ENCODE results near the gene NDUFAF2.
A peak's percentile ranks its signal among the peaks of the same experiment; 100 is the strongest.
"Not testable (repeated sequence)": the region's sequence is repeated elsewhere in the genome, so short reads cannot be mapped to it uniquely, and the experiment has no call there.

Gene NDUFAF2

DNA sequence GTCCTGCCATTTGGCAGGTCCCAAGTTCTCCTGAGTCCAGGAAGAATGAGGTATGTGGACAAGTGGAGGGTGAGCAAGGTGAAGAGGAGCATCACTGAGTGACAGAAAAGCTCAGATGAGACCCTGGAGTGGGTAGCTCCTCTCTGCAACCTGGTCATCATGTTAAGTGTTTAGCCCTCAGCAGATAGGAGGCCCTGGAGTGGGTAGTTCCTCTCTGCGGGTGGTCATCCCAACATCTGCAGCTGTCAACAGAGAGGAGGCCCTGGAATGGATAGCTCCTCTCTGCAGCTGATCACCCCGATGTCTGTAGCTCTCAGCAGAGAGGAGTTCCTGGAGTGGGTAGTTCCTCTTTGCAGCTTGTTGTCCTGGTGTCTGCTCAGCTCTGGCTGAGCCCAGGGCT lies 48.4 kb downstream of the NDUFAF2 start:
- DNase-seq, result no peak

DNA sequence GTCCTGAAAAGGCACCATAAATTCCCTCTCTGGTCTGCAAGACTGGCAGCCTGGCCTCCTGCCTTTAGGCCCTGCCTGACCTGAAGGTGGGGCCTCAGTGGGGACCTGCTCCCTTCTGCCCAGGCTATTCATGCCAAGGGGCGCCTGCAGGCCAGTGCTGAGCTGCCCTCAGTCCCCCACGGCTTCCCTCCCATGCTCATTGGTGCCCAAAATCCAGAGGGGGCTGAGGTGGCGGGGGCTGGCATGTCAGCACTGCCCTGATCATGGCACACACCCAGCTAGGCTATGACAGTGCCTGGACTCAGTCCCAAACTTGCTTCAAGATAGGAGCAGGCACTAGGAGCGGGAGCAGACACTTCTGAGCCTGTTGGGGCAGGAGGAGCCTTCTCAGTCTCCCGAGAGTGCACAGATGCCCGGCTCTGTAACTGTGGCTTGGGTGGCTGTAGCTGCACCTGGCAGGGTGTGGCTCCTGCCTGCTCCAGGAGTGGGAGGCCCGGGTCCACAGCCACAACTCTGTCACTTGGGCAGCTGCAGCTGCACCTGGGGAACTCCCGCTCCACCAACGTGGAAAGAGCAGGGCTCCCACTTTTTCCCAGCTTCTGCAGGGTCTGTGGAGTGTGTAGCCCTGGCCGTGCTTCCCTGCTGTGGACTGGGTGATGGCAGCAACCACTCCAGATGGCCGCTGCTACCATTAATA lies 49.0 kb downstream of the NDUFAF2 start:
- DNase-seq, result no peak

DNA sequence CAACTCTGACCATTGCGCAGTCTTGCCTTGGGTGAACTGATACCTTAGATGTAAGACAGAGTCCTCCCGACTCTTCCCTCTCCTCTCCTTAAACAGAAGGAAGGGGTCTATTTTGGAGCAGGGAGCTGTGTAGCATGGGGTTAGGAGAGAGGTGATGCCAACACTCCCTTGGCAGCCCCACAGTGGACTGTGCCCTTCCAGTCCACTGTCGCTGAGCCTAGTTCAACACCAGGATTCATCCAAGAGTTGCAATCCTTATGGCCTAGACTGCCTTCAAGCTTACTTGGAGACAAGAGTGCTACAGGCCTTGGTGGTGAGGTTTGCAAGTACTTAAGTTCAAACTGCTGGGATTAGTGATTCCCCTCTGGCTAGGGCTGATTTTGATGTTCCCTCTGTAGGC lies 51.4 kb downstream of the NDUFAF2 start:
- no peak for DNase-seq

DNA sequence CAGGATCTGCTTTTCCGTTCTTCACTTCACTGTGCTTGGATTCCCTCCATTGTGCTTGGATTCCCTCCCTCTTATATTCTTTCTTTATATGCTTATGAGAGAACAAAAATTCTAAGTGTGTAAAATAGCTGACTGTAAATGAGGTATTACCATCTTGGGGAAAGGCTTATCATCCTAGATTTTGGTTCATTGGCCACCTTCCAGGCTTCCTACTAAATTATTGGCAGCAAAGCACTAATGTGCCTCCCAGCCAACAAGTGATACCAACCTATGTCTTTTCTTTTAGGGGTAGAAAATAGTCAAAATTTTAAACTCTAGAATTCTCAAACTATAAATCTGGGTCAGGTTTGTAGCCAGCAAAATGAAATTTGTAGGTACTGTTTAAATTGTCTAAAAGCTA lies 52.7 kb downstream of the NDUFAF2 start:
- DNase-seq, result no peak

DNA sequence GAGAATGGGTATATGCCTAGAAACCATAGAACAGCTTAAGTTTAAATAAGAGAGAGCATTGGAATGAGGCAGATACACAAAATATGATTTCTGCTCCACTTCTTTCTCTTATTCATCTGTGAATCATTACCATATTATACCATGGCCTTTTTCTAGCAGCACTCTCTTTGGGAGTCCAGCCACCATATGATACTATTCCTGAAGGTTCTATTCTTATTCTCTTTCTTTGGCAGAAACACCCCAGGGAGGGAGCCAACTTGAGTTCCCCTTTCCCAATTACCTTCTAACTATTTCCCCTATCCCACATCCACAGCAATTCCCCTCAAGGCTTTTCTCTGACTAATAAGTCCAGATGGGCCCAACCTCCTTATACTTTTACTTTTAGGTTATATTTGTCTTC lies 55.9 kb downstream of the NDUFAF2 start:
- no peak for DNase-seq

DNA sequence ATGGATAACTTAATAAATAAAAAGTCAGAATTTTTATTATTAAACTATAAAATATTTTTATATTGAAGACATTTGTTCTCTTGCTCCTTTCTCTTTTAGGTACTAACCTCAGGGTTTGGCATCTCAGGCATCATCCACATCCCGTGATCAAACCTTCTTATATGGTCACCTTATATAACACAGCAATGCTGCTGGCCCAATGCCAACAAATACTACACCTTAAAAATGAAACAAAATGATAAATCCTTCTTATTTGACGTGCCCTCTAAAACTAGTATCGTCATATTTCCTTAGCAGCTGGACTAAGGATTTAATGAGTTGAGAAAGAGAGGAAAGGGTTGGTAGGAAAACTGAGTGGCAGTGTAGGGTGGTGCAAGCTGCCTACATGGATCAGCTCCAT lies 56.6 kb downstream of the NDUFAF2 start:
- no peak for DNase-seq

DNA sequence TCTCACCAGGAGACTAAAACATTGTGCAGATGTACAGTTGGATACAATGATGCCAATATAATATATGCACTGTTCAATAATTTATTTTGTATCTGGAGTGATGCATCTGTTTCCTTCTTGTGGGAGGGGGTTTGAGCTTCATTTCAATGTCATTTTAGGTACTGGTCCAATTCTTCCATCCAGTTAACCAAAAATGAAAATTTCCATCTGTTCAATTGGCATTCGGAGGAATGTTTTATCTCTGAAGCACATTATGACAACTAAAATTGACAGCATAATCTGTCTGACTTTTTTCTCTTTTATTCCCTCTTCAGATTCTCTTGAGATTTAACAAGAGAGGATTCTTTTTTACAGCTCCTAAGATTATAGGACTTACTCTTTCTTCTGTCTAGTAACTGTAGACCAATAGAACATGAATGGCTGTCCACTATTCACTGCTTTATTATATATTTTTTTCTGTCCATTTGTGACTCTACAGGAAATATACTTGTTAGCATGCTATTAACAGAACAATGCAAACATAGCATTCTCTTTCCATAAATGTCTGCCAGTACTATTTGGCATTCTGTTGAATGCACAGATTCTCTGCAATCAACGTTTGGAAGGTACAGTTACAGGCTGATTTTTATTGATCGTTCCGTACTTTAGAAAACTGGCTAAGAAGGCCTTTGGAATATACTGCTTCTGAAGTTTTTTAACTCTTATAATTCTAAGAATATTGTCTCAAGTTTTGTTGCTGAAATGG lies 57.8 kb downstream of the NDUFAF2 start:
- no peak for DNase-seq

DNA sequence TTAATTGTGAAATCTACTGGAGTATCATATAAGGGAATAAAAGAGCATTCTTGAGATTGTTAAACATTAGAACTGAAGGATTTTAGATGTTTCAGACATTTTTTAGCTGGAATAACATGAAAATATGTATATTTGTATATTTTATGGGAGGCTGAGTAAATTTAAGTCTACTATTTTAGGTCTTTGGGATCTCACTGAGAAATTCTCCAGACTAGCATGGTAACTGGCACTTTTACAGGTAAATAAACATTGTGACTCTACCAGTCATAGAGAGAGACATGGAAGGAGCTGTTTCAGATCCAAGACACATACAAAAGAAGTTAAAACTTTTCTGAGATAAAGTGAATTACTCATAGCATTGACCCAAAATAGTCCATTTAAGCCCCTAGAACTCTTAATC lies 59.4 kb downstream of the NDUFAF2 start:
- DNase-seq, result no peak

DNA sequence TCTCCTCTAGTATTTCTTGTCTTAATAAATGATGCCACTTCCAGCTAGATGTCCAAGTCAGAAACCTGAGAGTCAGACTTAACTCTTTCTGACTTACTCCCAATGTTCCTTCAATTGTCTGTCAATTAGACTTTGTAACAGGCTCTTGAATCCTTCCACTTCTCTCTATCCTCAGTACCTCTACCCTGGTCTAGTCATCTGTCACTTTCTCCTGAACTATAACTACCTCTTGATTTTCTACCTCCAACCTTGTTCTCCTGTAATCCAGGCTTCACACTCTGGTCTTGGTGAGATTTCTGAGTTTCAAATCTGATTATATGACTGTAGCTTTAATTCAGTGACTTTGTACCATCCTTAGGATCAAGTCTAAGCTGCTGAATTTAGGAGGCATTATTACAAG lies 64.9 kb downstream of the NDUFAF2 start:
- no peak for DNase-seq

DNA sequence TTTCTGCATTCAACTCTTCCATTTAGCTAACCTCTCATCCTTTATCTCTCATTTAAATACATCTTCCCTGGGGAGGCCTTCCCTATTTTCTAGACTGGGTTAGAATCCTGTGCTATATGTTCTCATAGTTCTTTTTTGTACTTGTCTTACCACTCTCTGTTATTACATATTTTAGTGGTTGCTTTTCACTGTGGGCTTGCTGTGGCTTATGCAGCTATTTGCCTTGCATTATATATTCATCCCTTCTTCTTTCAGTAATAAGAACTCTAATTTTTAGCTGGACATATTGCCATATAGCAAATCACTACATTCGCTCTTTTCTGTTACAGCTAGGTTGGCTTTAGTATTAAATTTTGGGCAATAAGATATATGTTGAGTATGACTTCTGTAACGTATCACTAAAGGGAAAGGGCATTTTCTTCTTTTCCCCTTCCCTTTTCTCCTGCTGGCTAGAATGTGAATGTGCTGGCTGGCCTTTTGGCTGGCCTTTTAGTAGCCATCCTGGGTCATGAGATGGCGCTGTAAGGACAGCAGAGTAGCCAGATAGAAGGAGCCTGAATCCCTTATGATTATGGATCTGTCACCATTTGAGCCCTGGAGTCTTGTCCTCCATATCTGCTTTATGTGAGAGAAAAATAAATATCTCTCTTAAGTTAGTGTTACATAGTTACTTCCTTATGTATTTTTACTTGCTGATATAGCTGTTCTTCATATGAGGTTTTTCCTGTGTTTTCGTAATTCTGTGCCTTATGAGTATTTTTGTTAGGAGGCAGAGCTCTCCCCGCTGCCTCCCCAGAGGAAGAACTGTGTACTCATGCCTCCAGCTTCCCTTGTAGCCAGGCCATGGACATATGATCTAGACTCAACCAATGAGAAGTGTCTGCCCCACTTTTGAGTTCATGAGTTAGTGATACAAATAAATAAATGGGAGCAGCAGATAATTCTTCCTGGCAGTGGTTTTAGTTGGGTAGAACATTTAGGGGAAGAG lies 65.8 kb downstream of the NDUFAF2 start:
- peak; percentile 19 to 32 for DNase-seq

DNA sequence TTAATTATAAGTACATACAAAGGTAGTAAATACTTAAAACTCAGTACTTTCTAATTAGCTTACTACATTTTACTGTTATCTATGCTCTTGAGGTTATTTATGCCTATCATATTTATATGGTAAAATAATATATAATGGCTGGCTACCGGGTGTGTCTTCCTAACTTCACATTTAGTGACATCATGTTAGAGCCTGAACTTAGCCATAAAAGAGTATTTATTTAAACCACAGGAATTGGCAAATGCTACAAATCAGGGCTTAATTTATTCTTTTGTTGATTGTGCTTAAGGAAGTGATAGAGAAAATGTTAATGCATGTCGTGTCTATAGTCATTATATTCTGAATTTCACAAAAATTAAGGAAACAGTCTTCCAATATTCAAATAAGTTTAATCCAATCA lies 73.1 kb downstream of the NDUFAF2 start:
- no peak for DNase-seq

DNA sequence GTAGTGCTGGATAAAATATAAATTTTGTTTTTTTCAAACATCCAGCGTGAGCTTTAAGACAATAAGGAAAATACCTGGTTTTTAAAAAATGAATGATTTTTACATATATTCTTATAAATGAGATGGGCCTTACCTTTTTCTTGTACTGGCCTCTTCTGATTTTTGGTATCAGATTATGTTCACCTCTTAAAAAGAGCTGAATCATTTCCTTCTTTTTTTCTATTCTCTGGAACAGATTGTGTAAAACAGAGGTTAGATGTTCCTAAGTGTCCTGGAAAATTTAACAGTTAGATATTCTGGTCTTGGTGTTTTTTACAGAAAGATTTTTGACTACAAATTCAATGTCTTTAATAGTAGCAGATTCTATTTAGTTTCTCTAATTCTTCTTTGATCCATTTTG lies 74.6 kb downstream of the NDUFAF2 start:
- no peak for DNase-seq

DNA sequence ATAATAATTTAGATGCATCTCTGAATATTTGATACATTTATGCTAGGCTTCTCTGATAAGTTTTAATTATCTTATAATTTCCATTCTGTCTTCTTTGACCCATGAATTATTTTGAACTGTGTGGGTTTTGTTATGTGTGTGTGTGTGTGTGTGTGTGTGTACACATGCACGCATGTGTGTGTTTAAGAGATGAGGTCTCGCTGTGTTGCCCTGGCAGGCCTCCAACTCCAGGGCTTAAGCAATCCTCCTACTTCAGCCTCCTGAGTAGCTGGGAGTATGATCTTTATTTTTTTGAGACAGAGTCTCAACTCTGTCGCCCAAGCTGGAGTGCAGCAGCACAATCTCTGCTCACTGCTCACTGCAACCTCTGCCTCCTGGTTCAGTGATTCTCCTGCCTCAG lies 75.4 kb downstream of the NDUFAF2 start:
- peak; percentile 12 to 36 for DNase-seq

DNA sequence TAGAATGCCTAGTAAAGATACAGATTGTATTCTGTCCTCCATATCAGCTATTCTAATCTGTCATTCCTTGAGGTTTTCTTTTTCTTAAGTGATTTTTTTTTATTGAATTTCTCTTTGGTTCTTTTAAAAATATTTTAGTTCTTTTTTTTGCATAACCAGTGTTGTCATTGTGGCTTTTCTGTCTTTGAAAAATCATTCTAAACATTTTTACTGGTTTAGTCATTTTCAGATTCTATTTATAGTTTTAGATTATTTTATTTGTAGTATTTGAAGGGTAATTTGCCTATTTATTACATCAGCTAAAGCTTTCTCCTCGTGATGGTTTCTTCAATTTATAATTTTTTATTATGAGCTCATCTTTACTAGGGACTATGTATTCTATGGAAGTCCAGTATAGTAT lies 78.1 kb downstream of the NDUFAF2 start:
- no peak for DNase-seq

DNA sequence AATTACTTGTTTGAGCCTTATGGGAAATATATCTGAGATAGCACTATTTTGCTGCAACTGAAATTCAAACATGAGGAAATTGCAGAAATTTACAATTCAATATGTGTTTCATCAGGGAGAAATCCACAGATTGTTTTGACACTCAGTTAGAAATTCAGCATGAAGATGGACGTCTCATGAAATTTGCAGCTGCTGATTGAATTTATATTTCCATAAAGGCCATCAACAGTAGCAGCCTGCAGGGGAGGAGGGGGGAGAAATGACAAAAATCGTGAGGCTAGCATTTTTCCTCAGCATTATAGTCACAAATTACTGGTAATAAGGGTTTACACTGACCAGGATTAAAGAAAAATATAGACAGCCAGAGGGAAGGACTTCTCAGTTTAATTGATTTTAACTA lies 81.0 kb downstream of the NDUFAF2 start:
- no peak for DNase-seq

DNA sequence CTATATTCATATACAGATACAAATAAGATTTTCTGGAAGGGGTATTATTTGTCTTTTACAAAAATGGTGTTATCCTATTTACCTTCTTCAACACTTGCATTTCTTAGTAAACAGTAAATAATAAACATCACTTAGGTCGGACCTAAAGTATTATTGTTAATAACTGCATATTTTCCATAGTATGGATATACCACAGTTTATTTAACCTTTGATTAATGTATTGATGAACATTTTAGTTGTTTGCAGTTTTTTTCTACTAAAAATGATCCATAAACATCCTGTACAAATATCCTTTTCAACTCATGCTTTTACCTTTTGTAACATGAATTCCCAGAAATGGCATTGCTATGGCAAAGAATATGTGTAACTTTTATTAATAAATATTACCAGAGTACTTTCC lies 83.4 kb downstream of the NDUFAF2 start:
- DNase-seq, result no peak

DNA sequence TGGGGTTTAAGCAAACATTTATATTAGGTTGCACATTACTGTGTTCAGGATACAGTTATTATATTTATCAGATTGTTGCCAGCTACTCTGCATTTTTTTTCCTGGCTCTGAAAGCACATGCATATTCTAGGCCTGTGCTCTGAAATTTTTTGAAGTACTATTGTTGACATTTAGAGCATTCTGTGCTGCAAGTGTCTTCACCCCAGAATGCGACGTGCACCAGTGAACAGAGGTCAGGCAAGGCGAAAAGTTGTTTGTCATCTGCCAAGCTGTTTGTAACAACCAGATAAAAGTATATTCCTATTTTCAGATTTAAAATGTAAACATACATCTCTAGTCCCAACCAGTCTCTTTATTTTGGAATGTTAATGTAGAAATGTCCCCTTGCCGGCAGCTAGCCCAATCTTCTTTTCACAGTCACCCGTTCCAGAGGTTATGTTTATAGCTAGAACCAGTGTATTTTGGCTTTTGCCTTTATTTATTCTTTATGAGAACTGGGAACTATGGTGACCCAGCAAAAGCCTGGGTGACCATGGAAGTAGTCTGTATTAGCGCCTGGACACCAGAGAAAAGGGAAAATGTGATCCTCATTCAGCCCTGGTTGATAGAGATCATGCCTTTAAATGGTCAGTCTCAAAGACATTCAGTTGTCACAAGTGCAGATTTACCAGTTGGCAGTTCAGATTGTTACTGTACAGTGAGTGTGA lies 84.6 kb downstream of the NDUFAF2 start:
- no peak for DNase-seq

DNA sequence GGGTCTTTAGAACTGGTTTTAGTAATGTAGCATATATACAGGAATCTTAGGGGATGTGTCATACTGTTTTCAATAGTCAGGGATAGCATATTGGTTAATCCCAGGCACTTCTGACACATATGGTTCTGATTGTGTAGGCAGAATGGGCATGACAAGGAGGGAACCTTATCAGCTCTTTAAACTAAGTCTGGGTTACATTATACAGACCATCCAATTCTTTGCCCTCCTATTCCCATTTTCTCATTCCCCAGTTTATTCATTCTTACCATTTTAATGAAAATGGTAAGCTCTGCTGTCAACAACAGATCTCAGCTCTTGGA lies 85.1 kb downstream of the NDUFAF2 start:
- DNase-seq, result no peak

DNA sequence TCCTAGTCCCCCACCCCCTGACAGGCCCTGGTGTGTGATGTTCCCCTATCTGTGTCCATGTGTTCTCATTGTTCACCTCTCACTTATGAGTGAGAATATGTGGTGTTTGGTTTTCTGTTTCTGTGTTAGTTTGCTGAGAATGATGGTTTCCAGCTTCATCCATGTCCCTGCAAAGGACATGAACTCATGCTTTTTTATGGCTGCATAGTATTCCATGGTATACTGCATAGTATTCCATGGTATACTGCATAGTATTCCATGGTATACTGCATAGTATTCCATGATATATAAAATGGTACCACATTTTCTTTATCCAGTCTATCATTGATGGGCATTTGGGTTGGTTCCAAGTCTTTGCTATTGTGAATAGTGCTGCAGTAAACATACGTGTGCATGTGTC lies 86.3 kb downstream of the NDUFAF2 start:
- DNase-seq, result not testable (repeated sequence)

DNA sequence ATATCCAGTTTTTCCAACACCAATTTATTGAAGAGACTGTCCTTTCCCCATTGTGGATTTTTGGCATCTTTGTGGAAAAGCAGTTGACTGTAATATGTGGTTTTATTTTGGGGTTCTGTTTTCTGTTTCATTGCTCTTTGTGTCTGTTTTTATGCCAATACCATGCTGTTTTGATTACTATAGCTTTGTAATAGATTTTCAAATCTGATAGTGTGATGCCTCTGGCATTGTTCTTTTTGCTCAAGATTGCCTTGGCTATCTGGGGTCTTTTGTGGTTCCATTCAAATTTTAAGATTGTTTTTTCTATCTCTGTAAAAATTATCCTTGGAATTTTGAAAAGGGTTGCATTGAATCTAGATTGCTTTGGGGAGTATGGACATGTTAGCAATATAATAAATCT lies 99.5 kb downstream of the NDUFAF2 start:
- no peak for DNase-seq

DNA sequence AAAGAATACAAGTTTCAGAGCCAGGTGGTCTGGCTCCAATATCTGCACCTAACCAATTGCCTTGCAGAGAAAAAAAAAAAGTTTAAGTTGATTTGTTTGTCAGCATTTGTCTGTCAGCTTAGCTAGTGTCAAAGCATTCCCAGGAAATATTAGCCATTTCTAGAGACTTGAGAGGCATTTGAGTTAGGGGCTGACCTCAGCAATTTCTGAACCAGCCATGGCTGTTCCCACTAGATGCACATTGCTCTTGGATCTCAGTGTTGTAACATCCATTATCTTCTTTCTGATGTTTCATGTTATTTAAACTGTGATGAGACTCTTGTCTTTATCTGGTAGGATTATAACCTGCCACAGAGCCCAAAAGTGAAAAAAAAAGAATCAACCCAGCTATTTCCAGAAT lies 102.3 kb downstream of the NDUFAF2 start:
- DNase-seq, result no peak

DNA sequence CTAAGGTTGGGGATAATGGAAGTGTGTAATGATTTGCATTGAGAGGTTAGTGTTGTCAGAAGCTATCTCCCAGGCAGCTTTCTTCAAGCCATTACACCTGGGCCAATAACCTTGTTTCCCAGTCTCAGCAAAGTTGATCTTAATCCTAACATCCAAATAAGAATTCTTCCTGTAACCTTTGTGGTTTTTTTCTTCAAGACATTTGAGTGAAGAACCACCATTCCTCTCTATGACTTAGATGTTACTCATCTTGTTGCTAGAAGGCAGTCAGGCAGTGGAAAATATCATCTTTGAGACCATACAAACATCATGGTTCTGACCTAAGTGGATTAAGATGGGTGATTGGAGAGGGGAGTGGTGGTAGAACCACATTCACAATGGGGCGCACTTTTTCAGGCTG lies 103.5 kb downstream of the NDUFAF2 start:
- DNase-seq, result no peak

DNA sequence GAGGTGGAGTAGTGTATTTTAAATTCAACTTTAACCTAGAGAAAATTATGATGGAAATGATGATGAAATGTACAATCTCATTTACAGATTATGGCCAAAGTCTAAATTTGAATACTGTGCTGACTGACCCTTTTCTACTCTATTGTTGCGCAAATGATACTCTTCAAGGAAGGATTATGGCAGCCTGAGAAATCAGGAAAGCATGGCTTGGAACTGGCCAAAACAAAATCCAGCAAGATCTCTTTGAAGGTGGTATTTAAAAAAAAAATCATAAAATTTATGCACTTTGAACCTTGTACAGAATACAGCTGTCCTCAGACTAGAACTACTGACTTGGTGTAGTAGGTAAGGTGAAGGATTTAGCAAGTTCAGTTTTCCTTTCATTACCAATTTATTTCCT lies 105.3 kb downstream of the NDUFAF2 start:
- no peak for DNase-seq
